RWPE1 (cell line): ENCODE data around the gene RABGGTA.
"Not testable (repeated sequence)": the region's sequence is repeated elsewhere in the genome, so short reads cannot be mapped to it uniquely, and the experiment has no call there.

Source experiments
- CTCF ChIA-PET: fragments of 350-600 bp; sonication (Branson Sonifier 250); formaldehyde crosslinking; extraction: SDS; loops from one replicate; lab custom pipeline; 2021; lab: Yijun Ruan, JAX
- POLR2A ChIA-PET: fragments of 400-600 bp; formaldehyde crosslinking; extraction: SDS; loops from one replicate; lab custom pipeline; 2020; ENCODE audit warnings: antibody characterized with exemption; ENCODE audit not compliant: low non-redundant PET; lab: Yijun Ruan, JAX
- DNase-seq: peaks from one replicate; pipeline ENCODE4 v3.0.0; 2012; ENCODE audit warnings: low spot score
- H3K27ac ChIP-seq: fragments of 450-650 bp; 2 replicates; pipeline ENCODE4 v1.5.1; 2017
- TF ChIP-seq, protein P1 (sequence below): fragments of 450-650 bp; conservative IDR thresholded peaks from 2 replicates; pipeline ENCODE4 v1.5.1; 2017; ENCODE audit warnings: low read depth, mild to moderate bottlenecking

RABGGTA gene

DNA sequence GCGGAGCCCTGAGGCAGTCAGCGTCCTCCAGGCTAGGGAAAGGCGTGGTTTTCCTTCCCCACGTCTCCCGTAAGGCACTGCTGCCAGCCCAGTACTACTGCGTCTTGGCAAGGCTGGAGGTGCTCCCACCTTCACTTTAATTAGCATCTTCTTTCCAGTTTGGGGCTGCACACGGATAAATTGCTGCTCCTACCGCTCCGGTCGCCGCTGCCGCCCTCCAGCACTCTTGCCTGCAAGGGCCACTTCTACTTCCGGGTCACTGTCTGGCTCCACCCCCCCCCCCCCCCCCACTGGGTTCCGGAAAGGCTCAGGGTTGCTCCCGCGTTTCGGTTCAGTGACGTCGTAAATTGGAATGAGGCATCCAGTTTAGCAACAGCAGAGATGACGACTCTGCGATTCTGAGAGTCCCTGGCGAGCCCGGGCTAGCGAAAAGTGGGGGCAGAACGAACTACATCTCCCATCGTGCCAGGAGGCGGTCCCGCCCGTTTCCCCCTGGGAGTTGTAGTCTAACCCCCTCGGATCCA, 39.2 kb downstream of the RABGGTA start, which contains the start of gene NEDD8:
NEDD8 (minus strand) TSS at position 247 of the 524 bp plus-strand sequence; CDS start at position 147, 100 bp downstream.
- TF ChIP-seq, protein P1, sequence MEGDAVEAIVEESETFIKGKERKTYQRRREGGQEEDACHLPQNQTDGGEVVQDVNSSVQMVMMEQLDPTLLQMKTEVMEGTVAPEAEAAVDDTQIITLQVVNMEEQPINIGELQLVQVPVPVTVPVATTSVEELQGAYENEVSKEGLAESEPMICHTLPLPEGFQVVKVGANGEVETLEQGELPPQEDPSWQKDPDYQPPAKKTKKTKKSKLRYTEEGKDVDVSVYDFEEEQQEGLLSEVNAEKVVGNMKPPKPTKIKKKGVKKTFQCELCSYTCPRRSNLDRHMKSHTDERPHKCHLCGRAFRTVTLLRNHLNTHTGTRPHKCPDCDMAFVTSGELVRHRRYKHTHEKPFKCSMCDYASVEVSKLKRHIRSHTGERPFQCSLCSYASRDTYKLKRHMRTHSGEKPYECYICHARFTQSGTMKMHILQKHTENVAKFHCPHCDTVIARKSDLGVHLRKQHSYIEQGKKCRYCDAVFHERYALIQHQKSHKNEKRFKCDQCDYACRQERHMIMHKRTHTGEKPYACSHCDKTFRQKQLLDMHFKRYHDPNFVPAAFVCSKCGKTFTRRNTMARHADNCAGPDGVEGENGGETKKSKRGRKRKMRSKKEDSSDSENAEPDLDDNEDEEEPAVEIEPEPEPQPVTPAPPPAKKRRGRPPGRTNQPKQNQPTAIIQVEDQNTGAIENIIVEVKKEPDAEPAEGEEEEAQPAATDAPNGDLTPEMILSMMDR: no peak
- CTCF ChIA-PET: interaction anchor here (0.6 to 1.4 kb wide), 2 partner anchors 15 to 1638 kb away, joined by 3 read pairs; no protein-coding TSS in a partner anchor
- peak within 1 kb of the TSS; percentile 96 for H3K27ac ChIP-seq
- DNase-seq: peak; percentile 97
- POLR2A ChIA-PET: no interaction called here

DNA sequence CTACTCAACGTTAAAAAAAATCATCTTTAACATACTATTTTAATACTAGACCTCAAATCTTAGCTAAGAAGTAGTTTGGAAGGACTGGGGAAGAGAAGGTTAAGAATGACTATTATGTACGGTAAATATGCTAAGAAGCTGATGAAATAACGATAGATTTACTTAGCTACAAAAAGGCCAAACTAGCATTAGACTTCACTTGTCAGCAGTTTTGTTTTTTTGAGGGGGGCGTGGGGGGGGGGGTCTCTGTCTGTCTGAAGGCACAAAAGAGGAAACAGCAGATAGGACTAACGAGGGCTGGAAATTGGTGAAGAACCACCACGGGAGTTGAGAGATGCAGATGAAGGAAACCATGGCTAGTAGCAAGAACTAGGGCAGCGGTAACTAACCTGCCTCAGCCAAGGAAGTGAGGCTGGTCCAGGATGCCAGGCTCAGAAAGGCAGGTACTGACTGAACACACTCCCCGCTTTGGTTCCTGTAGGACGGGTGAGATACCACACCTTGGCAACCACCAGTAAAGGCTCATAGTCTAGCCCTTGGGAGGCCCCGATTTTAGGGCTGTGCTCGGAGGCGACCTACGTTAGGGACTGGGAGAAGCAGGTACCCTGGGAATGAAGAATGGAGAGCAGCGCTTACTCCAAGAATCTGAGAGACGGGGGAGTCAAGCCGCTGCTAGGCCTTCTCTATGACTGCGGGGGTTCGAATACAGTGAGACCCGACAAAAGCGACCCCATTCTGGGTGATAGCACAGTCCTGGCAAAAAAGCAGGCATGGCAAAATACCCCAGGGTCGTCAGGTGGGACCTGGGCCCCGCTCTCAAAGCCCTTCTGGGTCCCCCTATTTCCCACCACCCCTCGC, 39.9 kb downstream of the RABGGTA start:
- TF ChIP-seq, protein P1: no peak
- peak overlapping the region; percentile 96 for H3K27ac ChIP-seq
- CTCF ChIA-PET: interaction anchor here (0.6 kb wide), 1 partner anchor 1637 kb away, joined by 3 read pairs; no protein-coding TSS in a partner anchor
- peak; percentile 34 for DNase-seq
- POLR2A ChIA-PET: interaction anchor here (0.6 kb wide), 1 partner anchor 11 kb away, joined by 11 read pairs; no protein-coding TSS in a partner anchor

DNA sequence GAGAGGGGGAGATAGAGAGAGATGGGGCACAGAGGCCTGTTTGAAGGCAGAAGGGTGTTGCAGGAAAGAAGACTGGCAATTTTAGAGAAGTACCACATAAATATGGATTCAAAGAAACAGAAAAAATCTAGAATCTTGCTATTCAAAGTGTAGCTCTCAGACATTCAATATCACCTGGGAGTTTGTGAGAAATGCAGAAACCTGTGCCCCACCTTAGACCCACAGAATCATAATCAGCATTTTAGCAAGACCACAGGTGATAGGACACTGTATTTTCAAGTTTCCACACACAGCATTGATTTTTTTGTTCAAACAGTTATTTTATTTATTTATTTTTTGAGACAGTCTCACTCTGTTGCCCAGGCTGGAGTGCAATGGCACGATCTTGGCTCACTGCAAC, 42.5 kb downstream of the RABGGTA start:
- TF ChIP-seq, protein P1: no peak
- DNase-seq: no peak
- POLR2A ChIA-PET: interaction anchor here (0.6 kb wide), 2 partner anchors 9 to 30 kb away, joined by 3 read pairs; no protein-coding TSS in a partner anchor
- CTCF ChIA-PET: no interaction called here
- H3K27ac ChIP-seq: peak overlapping the region; percentile 56

DNA sequence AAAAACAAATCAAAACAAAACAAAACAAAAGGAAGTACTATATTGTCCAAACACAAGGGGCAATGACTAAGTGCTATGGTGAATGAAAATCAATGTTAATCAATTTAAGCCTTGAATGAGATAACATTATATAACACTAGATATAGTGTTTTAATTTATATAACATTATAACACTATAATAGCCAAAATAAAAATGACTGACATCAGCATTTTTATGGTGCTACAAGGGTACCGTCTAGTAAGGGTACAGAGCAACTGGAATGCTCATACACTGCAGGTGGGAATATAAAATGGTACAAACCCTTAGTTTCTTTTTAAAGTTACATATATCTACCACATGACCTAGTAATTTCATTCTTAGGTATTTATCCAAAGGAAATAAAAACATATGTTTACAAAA, 44.9 kb downstream of the RABGGTA start:
- POLR2A ChIA-PET: no interaction called here
- no peak overlapping the region for H3K27ac ChIP-seq
- TF ChIP-seq, protein P1: no peak
- CTCF ChIA-PET: interaction anchor here (1.0 kb wide), 1 partner anchor 16 kb away, joined by 3 read pairs; the partner anchor contains the start of gene TINF2
- no peak for DNase-seq

DNA sequence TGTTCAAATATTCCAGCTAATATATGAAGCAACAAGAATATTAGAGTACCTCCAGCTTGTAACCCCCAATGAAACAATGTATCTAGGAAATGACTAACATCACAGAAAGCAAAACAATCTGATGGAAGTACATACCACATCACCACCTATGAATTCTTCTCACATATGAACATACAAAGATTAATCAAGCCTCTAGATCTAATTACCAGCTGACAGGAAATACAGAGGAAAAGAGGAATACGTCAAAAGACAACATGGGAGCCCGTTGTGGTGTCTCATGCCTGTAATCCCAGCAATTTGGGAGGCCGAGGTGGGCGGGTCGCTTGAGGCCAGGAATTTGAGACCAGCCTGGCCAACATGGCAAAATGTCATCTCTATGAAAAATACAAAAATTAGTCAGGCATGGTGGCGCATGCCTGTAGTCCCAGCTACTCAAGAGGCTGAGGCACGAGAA, 46.8 kb downstream of the RABGGTA start:
- CTCF ChIA-PET: interaction anchor here (0.6 to 0.9 kb wide), 2 partner anchors 18 to 74 kb away, joined by 3 read pairs; no protein-coding TSS in a partner anchor
- DNase-seq: peak; percentile 78
- POLR2A ChIA-PET: no interaction called here
- TF ChIP-seq, protein P1: no peak
- peak overlapping the region; percentile 85 for H3K27ac ChIP-seq

DNA sequence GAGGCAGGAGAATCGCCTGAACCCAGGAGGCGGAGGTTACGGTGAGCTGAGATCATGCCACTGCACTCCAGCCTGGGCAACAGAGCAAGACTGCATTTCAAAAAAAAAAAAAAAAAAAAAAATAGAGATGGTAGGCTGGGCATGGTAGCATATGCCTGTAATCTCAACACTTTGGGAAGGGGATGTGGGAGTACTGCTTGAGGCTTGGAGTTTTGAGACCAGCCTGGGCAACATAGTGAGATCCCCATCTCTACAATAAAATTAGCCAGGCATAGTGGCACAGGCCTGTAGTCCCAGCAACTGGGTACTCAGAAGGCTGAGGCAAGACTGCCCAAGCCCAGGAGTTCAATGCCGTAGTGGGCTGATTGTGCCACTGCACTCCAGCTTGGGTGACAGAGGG, 48.4 kb downstream of the RABGGTA start:
- CTCF ChIA-PET, POLR2A ChIA-PET, H3K27ac ChIP-seq, DNase-seq: not testable (repeated sequence)
